ENCODE results near the gene PHIP.

Gene PHIP

DNA sequence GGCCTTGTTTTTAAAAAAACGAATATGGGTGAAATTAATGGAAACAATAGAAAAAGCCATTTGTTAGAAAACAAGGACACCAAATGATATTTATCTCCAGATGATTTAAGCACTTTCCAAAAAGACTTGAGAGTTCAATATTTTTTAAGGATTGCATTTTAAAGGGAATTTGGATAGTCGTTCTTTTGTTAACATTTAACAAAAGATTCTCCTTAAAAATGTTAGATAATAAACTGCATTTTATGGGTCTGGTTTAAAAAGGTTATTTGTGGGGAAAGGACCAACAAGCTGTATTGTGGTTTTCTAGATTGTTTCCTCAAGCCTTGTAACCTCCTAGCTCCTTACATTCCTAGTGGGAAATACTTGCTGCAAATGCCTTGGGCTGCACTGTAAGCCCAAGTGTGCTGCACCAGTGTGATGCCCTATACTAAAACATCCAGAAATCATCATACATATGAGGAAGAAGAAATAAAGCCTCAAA lies 1.5 kb upstream of the PHIP start:
- TF ChIP-seq FOXP2 (optimal IDR thresholded peaks at IDR 0.05; ENCODE audit: borderline replicate concordance, extremely low read depth, extremely low read length, insufficient read depth) (no peak), TAF1 (IDR thresholded peaks at IDR 0.05; ENCODE audit: borderline replicate concordance, insufficient read depth, low read length) (no peak), SIN3A (IDR thresholded peaks at IDR 0.05; ENCODE audit: borderline replicate concordance, insufficient read depth, low read length) (no peak), POLR2AphosphoS5 (IDR thresholded peaks at IDR 0.05; ENCODE audit: low read depth, low read length) (no peak)
- TF ChIP-seq, protein P1, sequence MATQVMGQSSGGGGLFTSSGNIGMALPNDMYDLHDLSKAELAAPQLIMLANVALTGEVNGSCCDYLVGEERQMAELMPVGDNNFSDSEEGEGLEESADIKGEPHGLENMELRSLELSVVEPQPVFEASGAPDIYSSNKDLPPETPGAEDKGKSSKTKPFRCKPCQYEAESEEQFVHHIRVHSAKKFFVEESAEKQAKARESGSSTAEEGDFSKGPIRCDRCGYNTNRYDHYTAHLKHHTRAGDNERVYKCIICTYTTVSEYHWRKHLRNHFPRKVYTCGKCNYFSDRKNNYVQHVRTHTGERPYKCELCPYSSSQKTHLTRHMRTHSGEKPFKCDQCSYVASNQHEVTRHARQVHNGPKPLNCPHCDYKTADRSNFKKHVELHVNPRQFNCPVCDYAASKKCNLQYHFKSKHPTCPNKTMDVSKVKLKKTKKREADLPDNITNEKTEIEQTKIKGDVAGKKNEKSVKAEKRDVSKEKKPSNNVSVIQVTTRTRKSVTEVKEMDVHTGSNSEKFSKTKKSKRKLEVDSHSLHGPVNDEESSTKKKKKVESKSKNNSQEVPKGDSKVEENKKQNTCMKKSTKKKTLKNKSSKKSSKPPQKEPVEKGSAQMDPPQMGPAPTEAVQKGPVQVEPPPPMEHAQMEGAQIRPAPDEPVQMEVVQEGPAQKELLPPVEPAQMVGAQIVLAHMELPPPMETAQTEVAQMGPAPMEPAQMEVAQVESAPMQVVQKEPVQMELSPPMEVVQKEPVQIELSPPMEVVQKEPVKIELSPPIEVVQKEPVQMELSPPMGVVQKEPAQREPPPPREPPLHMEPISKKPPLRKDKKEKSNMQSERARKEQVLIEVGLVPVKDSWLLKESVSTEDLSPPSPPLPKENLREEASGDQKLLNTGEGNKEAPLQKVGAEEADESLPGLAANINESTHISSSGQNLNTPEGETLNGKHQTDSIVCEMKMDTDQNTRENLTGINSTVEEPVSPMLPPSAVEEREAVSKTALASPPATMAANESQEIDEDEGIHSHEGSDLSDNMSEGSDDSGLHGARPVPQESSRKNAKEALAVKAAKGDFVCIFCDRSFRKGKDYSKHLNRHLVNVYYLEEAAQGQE (IDR thresholded peaks at IDR 0.05; ENCODE audit: insufficient read depth in 1 of 2, low read depth in 2 of 2, low read length in 2 of 2) = no peak

GRCh38 chr6:79077715-79078074 lies 359 bp downstream of the PHIP start:
- TF ChIP-seq, protein P1 (IDR thresholded peaks at IDR 0.05; ENCODE audit: insufficient read depth in 1 of 2, low read depth in 2 of 2, low read length in 2 of 2) = no peak
- TF ChIP-seq FOXP2 (optimal IDR thresholded peaks at IDR 0.05; ENCODE audit: borderline replicate concordance, extremely low read depth, extremely low read length, insufficient read depth) = no peak
- TF ChIP-seq POLR2AphosphoS5 (IDR thresholded peaks at IDR 0.05; ENCODE audit: low read depth, low read length) = no peak
- TF ChIP-seq SIN3A (IDR thresholded peaks at IDR 0.05; ENCODE audit: borderline replicate concordance, insufficient read depth, low read length) = no peak
- no peak for TF ChIP-seq TAF1 (IDR thresholded peaks at IDR 0.05; ENCODE audit: borderline replicate concordance, insufficient read depth, low read length)

DNA sequence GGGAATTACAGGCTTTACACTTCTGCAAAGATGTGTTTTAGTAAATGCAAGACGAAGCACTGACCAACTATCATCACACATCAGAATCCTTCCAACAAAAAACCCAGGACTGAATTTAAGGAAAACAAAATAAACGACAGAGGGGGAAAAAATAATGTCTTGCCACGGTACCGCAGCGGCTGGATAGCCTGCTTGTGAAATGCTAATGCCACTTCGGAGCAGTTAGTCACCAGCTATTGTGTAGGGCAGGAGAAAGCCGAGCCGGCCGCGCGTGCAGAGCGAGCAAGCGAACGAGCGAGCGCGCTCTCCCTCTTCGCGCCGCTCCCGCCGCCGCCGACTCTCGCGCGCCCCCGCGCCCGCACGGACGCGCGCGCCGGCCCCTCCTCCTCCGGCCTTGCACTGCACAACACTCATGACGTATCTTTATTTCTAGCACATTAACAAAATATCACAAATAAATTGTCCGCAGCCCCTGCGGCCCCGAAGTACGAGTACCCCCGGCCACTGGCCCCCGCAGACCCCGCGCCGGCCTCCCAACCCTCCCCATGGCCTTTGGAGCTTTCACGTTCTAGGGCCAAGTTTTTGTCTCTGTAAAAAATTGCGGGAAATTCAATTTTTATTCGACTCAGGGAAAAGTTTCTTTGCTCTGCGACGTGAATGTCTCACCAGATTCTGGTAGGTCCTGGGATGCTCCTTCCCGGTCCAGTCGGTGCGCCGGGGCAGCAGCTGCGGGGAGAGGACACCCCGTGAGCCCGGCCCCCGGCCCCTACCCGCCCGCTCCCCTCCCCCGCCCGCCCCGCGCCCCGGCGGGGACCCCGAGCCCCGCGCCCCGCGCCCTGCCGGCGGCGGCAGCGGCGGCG lies 1.0 kb downstream of the PHIP start:
- TF ChIP-seq TAF1 (IDR thresholded peaks at IDR 0.05; ENCODE audit: borderline replicate concordance, insufficient read depth, low read length) = peak; percentile 78; the same call in 1 of the 2 replicates
- TF ChIP-seq POLR2AphosphoS5 (IDR thresholded peaks at IDR 0.05; ENCODE audit: low read depth, low read length) = peak; percentile 76
- TF ChIP-seq SIN3A (IDR thresholded peaks at IDR 0.05; ENCODE audit: borderline replicate concordance, insufficient read depth, low read length) = 0 out of 2 replicates have a peak, but pooled peaks have one; percentile 32
- peak; percentile 70 for TF ChIP-seq FOXP2 (optimal IDR thresholded peaks at IDR 0.05; ENCODE audit: borderline replicate concordance, extremely low read depth, extremely low read length, insufficient read depth)
- TF ChIP-seq, protein P1 (IDR thresholded peaks at IDR 0.05; ENCODE audit: insufficient read depth in 1 of 2, low read depth in 2 of 2, low read length in 2 of 2) = 0 out of 4 replicates have a peak, but pooled peaks of 1 of the 2 experiments have one; percentile 35

DNA sequence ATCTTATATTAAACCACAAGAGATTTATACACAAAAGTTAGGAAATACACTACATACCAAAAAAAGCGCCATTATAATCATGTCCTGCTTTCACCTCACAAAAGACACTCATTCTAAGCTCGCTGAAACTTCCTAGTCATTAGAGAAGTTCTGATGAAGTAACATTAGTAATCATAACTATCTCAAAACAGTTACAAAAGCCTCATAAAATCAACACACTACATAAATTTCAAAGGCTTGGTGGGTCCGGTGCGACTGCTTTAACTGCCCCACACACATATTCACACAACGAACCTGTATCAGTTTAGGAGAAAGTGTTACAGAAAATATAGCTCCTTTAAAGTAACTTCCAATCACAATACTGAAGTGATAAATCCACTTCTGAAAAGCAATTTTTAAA lies 1.9 kb downstream of the PHIP start:
- TF ChIP-seq, protein P1 (IDR thresholded peaks at IDR 0.05; ENCODE audit: insufficient read depth in 1 of 2, low read depth in 2 of 2, low read length in 2 of 2) = no peak
- TF ChIP-seq SIN3A (IDR thresholded peaks at IDR 0.05; ENCODE audit: borderline replicate concordance, insufficient read depth, low read length) (no peak), FOXP2 (optimal IDR thresholded peaks at IDR 0.05; ENCODE audit: borderline replicate concordance, extremely low read depth, extremely low read length, insufficient read depth) (no peak), POLR2AphosphoS5 (IDR thresholded peaks at IDR 0.05; ENCODE audit: low read depth, low read length) (no peak), TAF1 (IDR thresholded peaks at IDR 0.05; ENCODE audit: borderline replicate concordance, insufficient read depth, low read length) (no peak)

Data from PFSK-1 (cell line).